Stimulated activated CD8-positive, alpha-beta memory T cell treated with anti-CD3 and anti-CD28 coated beads, Interleukin-4, amount 100 ng/mL, for 24 hours (primary cell): ENCODE data around the gene ZNF649.

Source experiments
- DNase-seq: peaks from one replicate; pipeline ENCODE4 v3.0.0-alpha.2; 2020; ENCODE audit warnings: low read depth

Gene ZNF649

DNA sequence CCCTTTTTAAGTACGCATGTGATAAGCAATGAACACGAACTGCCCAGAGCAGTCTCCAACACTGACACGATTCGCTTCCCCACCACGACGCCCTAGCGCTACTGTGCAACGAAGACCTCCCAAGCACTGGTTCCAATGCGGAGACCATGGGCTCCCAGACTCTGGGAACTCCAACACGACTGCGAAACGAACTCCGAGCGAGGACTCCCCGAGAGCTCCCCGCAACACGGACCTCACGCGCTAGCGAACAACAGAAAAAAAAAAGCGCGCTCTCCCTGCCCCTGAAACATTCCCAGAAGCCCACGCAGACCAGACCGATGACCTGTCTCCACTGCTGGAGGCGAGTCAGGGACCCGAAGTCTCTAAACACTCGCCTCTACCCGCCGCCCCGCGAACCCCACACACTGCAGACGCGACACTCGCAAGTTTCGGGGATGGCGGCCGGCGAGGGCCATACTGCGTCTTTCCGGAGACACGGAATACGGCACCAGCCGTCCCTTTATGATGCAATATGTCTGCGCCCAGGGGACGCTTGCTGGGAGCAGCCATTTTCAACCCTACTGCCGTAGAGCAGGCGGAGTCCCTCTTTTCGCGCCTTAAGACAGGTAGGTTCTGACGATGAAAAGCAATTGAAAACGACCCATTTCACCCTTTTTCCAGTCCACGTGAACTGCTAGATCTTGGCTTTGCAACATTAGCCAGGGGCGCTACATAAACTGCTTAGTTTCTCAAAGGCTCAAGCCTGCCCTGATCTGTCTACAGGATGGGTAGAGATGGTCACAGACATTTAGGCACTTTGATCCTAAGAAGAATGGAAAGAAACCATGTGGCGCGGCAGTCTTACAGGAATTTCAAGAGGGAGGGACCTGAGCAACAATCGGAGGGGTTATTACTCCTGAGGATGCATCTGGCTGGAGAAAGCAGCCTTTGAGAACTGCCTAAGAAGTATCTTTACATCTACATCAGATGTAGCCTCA, 17.0 kb downstream of the ZNF649 start, which contains the start of gene ZNF577:
Gene ZNF577, minus strand, starts transcription at position 430 of the 977 bp plus-strand sequence. CDS start 7,569 bp downstream, outside the sequence.
- DNase-seq: peak; percentile 50

- no peak for DNase-seq
These were observed 20.1 kb downstream of the ZNF649 start for GRCh38 chr19:51884713-51885112.

DNA sequence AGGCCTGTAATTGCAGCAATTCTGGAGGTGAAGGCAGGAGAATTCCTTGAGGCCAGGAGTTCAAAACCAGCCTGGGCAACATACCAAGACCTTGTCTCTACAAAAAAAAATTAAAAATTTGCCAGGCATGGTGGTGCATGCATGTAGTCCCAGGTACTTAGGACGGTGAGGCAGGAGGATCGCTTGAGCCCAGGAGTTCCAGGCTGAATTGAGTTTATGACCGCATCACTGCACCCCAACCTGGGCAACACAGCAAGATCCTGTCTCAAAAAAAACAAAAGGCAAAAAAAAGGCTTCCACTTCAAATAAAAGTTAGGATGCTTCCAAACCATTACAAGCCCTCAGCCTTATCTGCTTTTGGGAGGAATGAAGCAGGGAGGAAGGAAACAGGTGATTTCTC, 22.3 kb downstream of the ZNF649 start:
- DNase-seq: no peak

DNA sequence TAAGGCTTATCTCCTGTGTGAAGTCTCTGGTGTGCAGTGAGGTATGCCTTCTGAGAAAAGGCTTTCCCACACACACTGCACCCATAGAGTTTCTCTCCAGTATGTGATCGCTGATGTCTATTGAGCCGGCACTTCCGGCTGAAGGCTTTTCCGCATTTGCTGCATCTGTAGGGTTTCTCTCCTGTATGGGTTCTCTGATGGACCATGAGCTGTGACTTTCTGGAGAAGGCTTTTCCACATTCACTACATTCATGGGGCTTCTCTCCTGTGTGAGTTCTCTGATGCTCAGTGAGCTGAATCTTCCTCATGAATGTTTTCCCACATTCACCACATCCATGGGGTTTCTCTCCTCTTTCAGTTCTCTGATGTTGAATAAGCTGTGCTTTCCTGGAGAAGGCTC, 31.7 kb downstream of the ZNF649 start:
- DNase-seq: no peak

- no peak for DNase-seq
These were observed 42.8 kb downstream of the ZNF649 start for GRCh38 chr19:51861870-51862622.
